ENCODE data around the gene CAMK2B.

DNA sequence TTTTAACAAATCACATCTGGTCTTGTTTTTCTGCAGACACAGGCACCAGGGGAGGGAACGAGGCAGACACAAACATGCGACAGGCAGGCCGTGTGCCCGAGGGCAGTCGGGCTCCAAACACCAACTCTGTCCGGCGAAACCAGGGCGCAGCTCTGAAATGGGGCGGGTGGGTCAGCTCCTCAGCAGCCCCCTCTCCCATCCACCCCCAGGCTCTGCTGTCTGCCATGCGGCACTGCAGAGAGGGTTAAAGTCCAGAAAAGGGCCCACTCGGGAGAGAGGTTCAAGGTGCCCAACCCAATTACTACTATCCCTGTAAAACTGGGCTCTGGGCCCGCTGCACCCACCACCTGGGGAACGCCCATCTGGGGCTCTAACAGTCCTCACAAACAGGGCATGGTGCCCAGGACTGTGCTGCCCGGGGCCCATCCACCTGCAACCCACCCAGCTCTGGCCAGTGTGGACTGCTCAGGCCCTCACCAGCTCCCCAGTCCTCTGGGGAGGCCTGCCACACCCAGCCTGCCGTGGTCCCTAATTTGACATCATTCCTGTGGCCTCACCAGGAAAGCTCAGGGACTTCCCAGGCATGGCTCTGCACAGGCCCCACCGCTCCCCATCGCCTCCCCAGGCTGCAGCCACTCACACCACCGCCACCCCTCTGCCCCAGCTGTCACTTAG is 105.9 kb downstream of the CAMK2B start:
- TF ChIP-seq, protein P1, sequence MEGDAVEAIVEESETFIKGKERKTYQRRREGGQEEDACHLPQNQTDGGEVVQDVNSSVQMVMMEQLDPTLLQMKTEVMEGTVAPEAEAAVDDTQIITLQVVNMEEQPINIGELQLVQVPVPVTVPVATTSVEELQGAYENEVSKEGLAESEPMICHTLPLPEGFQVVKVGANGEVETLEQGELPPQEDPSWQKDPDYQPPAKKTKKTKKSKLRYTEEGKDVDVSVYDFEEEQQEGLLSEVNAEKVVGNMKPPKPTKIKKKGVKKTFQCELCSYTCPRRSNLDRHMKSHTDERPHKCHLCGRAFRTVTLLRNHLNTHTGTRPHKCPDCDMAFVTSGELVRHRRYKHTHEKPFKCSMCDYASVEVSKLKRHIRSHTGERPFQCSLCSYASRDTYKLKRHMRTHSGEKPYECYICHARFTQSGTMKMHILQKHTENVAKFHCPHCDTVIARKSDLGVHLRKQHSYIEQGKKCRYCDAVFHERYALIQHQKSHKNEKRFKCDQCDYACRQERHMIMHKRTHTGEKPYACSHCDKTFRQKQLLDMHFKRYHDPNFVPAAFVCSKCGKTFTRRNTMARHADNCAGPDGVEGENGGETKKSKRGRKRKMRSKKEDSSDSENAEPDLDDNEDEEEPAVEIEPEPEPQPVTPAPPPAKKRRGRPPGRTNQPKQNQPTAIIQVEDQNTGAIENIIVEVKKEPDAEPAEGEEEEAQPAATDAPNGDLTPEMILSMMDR (IDR thresholded peaks at IDR 0.05; ENCODE audit: low read length) = no peak
- TF ChIP-seq EZH2 (IDR thresholded peaks at IDR 0.05; ENCODE audit: borderline replicate concordance, low read length) = no peak
